ENCODE measurements around the gene GPR25.

GRCh38 chr1:200836213-200836612 lies 36.6 kb upstream of the GPR25 start:
- no peak for TF ChIP-seq CTCF (IDR thresholded peaks at IDR 0.05 in 4 of 5, conservative IDR thresholded peaks at IDR 0.05 in 1 of 5)
- no peak for TF ChIP-seq POLR2A (IDR thresholded peaks at IDR 0.05)

Measured in gastrocnemius medialis (tissue), 4 donors.